ENCODE results near the gene RCAN2.

The RCAN2 gene

GRCh38 chr6:46258249-46258648, 233.0 kb downstream of the RCAN2 start:
- DNase-seq (ENCODE audit: low read depth): no peak
- no peak overlapping the region for H3K4me3 ChIP-seq (ENCODE audit: low read depth, low read length)
- TF ChIP-seq CTCF (IDR thresholded peaks at IDR 0.05; ENCODE audit: low read depth, low read length, missing control alignments): no peak

- no peak for TF ChIP-seq CTCF (IDR thresholded peaks at IDR 0.05; ENCODE audit: low read depth, low read length, missing control alignments)
- no peak for DNase-seq (ENCODE audit: low read depth)
Measured at GRCh38 chr6:46255528-46255927, 235.7 kb downstream of the RCAN2 start.

GRCh38 chr6:46254946-46255345, 236.3 kb downstream of the RCAN2 start:
- H3K4me3 ChIP-seq (ENCODE audit: low read depth, low read length): no peak overlapping the region
- DNase-seq (ENCODE audit: low read depth): no peak
- no peak for TF ChIP-seq CTCF (IDR thresholded peaks at IDR 0.05; ENCODE audit: low read depth, low read length, missing control alignments)

More at GRCh38 chr6:46255528-46255927, 235.7 kb downstream of the RCAN2 start:
- H3K4me3 ChIP-seq (ENCODE audit: low read depth, low read length): no peak overlapping the region

- H3K4me3 ChIP-seq (ENCODE audit: low read depth, low read length): no peak overlapping the region
- DNase-seq (ENCODE audit: low read depth): no peak
- TF ChIP-seq CTCF (IDR thresholded peaks at IDR 0.05; ENCODE audit: low read depth, low read length, missing control alignments): no peak
Measured at GRCh38 chr6:46254331-46254730, 236.9 kb downstream of the RCAN2 start.

- no peak for TF ChIP-seq CTCF (IDR thresholded peaks at IDR 0.05; ENCODE audit: low read depth, low read length, missing control alignments)
- H3K4me3 ChIP-seq (ENCODE audit: low read depth, low read length): no peak overlapping the region
- no peak for DNase-seq (ENCODE audit: low read depth)
Measured at GRCh38 chr6:46251583-46252339, 239.5 kb downstream of the RCAN2 start.

- DNase-seq (ENCODE audit: low read depth): no peak
- H3K4me3 ChIP-seq (ENCODE audit: low read depth, low read length): no peak overlapping the region
- TF ChIP-seq CTCF (IDR thresholded peaks at IDR 0.05; ENCODE audit: low read depth, low read length, missing control alignments): no peak
Measured at GRCh38 chr6:46248143-46248542, 243.1 kb downstream of the RCAN2 start.

GRCh38 chr6:46246727-46247126, 244.5 kb downstream of the RCAN2 start:
- no peak overlapping the region for H3K4me3 ChIP-seq (ENCODE audit: low read depth, low read length)
- no peak for DNase-seq (ENCODE audit: low read depth)
- TF ChIP-seq CTCF (IDR thresholded peaks at IDR 0.05; ENCODE audit: low read depth, low read length, missing control alignments): no peak
